GM19452 (cell line): Measurements from ENCODE around the gene TICRR.

ENCODE experiments used
- ATAC-seq: cut with Tn5 transposase; IDR thresholded peaks from one replicate; pipeline ENCODE4 v1.9.1; 2021; ENCODE audit not compliant: unreplicated experiment

TICRR gene

DNA sequence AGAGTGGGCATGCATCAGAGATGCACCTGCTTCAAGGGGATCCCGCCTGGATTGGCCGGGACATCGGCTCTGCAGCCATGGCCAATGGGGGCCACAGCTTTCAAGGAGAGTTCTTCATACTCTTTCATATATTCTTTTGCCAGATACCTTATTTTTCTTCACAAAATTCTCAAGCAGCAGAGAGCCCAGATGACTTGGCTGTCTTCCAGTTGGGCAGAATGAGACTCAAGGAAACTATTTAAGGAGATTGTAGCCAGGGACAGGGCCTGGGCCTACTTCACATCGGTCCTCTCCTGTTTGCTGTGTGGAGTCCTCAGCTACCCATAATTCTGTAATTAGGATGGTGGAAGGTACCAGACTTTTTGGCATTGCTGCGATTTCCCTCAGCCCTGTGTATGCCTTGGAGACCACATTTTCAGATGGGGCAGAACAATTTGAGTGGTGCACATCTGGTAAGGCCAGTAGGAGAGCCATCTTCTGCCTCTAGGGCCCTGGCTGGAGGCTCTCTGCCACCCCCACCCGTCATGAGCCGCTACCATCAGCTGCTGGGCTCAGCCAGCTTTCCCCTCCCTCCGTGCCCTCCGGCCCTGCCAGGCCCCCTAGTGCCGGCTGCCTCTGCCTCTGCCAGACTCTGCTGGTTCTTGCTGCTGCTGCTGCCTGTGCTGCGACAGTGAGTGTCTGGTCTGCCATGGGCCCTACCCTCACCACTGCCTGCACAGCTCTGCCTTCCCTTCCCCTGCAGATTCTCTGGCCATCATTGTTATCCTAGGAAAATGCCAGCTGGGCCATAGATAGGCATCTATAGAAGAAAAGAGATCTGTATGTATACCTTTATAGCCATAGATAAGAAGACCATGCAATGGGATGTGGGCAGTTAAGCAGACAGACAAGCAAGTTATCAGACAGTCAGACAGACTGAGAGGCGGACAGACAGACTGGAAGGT, 97.2 kb downstream of the TICRR start:
- ATAC-seq, result no peak

DNA sequence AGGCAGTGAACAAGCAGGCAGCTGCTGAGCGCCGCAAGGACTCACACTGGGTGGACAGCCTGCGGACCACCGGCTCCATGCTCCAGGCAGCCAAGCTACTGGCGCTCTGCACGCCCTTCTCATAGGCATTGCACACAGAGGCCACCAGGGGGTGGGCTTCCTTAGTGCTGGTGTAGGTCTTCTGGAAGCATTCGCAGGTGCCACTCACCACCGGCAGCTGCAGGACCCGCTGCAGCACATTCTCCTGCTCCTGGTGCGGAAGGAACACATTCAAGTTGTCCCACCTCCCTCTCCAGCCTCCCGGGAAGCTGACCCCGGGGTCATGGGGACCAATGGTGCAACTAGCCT, 97.9 kb downstream of the TICRR start:
- no peak for ATAC-seq

- no peak for ATAC-seq
Observed at GRCh38 chr15:89674526-89674925, 99.3 kb downstream of the TICRR start.

DNA sequence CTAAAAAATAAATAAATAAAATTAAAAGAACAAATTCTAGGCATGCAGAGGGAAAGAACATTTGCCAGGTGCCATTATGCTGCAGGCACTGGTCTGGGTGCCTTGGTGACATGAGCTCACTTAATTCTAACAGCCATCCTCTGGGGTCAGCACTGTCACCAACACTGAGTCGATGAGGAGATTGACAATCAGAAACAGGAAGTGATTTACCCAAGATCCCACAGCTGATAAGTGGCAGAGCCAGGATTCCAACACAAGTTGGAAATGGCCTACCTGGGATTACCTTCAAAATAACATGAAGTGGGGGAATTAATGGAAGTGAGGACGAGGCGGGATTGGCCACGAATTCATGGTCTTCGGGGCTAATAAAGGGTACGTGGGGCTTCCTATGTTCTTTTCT, 100.3 kb downstream of the TICRR start:
- ATAC-seq, result no peak

- ATAC-seq, result no peak
Observed at GRCh38 chr15:89677381-89677780, 102.1 kb downstream of the TICRR start.
